Measurements from ENCODE around the gene SLC11A1. TPM values are rescaled to one million over a fixed set of nuclear protein-coding genes. Genes with fewer than 3 reads are reported as not detected.

Gene SLC11A1
- total and polyA plus RNA-seq, 3 donors from 2014 or later: 2.8 to 32.3 (median 12.7) TPM

DNA sequence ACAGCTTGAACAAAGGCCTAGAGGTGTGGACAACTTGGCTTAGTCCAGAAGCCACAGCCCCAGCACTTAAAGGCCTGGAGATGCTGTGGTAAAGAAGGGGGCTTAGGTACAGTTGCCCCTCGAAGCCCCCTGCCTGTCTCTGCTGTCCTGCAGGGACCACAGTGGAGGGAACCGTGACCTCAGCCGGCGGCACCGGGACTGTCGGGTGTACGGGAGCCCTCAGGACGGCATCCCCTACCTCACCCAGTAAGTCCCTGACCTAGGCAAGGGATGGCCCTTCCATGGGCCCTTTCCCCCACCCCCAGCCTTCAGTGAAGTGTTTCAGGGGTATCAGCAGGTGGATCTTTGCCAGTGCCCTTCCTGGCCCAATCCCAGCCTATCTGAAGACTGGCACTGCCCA is 40.7 kb upstream of the SLC11A1 start:
- no peaks in the 10 kb centered on the region for H3K9me3 ChIP-seq
- no peaks in the 10 kb centered on the region for H3K4me1 ChIP-seq
- no peak overlapping the region for H3K4me3 ChIP-seq
- no peak overlapping the region for H3K27ac ChIP-seq
- intact Hi-C loops (cut with DNase I; ENCODE audit: low total_unique reads): no loop called here
- no peak for DNase-seq
- H3K27me3 ChIP-seq: no peaks in the 10 kb centered on the region
- TF ChIP-seq, protein P1, sequence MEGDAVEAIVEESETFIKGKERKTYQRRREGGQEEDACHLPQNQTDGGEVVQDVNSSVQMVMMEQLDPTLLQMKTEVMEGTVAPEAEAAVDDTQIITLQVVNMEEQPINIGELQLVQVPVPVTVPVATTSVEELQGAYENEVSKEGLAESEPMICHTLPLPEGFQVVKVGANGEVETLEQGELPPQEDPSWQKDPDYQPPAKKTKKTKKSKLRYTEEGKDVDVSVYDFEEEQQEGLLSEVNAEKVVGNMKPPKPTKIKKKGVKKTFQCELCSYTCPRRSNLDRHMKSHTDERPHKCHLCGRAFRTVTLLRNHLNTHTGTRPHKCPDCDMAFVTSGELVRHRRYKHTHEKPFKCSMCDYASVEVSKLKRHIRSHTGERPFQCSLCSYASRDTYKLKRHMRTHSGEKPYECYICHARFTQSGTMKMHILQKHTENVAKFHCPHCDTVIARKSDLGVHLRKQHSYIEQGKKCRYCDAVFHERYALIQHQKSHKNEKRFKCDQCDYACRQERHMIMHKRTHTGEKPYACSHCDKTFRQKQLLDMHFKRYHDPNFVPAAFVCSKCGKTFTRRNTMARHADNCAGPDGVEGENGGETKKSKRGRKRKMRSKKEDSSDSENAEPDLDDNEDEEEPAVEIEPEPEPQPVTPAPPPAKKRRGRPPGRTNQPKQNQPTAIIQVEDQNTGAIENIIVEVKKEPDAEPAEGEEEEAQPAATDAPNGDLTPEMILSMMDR (IDR thresholded peaks at IDR 0.05): no peak
- no peak for TF ChIP-seq POLR2A (IDR thresholded peaks at IDR 0.05)
- no peaks in the 10 kb centered on the region for H3K36me3 ChIP-seq (ENCODE audit: low read depth, missing control alignments)
- 96% methylated on average over 8 of the region's 8 CpGs; no CpG with 5 or more reads in 1 of the 2 donors for WGBS, 2 donors

- TF ChIP-seq, protein P1 (IDR thresholded peaks at IDR 0.05): no peak
- no peak for TF ChIP-seq POLR2A (IDR thresholded peaks at IDR 0.05)
- intact Hi-C loops (cut with DNase I; ENCODE audit: low total_unique reads): no loop called here
- Histone ChIP-seq H3K27ac (no peak overlapping the region), H3K36me3 (ENCODE audit: low read depth, missing control alignments) (no peaks in the 10 kb centered on the region), H3K27me3 (no peaks in the 10 kb centered on the region), H3K9me3 (no peaks in the 10 kb centered on the region), H3K4me3 (no peak overlapping the region), H3K4me1 (no peaks in the 10 kb centered on the region)
- DNase-seq: no peak
- 84 to 85% methylated on average over 5 of the region's 5 CpGs for WGBS, 2 donors
These were observed 39.2 kb upstream of the SLC11A1 start for GRCh38 chr2:218342837-218343236.

GRCh38 chr2:218343591-218343990 is 38.5 kb upstream of the SLC11A1 start:
- H3K4me1 ChIP-seq: no peaks in the 10 kb centered on the region
- H3K27me3 ChIP-seq: no peaks in the 10 kb centered on the region
- no peak for TF ChIP-seq POLR2A (IDR thresholded peaks at IDR 0.05)
- TF ChIP-seq, protein P1 (IDR thresholded peaks at IDR 0.05): no peak
- no peak for DNase-seq
- 60 to 70% methylated on average over 3 of the region's 3 CpGs for WGBS, 2 donors
- no peak overlapping the region for H3K4me3 ChIP-seq
- no peak overlapping the region for H3K27ac ChIP-seq
- H3K9me3 ChIP-seq: no peaks in the 10 kb centered on the region
- H3K36me3 ChIP-seq (ENCODE audit: low read depth, missing control alignments): no peaks in the 10 kb centered on the region
- intact Hi-C loops (cut with DNase I; ENCODE audit: low total_unique reads): no loop called here

GRCh38 chr2:218344090-218344754 is 37.9 kb upstream of the SLC11A1 start:
- H3K4me3 ChIP-seq: no peak overlapping the region
- 98 to 100% methylated on average over 1 to 12 of the region's 12 CpGs for WGBS, 2 donors
- H3K9me3 ChIP-seq: no peaks in the 10 kb centered on the region
- no peaks in the 10 kb centered on the region for H3K36me3 ChIP-seq (ENCODE audit: low read depth, missing control alignments)
- H3K4me1 ChIP-seq: no peaks in the 10 kb centered on the region
- no peak for DNase-seq
- H3K27ac ChIP-seq: no peak overlapping the region
- H3K27me3 ChIP-seq: no peaks in the 10 kb centered on the region
- intact Hi-C loops (cut with DNase I; ENCODE audit: low total_unique reads): no loop called here
- TF ChIP-seq POLR2A (IDR thresholded peaks at IDR 0.05): no peak
- TF ChIP-seq, protein P1 (IDR thresholded peaks at IDR 0.05): no peak
